ENCODE measurements around the gene ALPP. TPM values are rescaled to one million over a fixed set of nuclear protein-coding genes. Genes with fewer than 3 reads are reported as not detected.
"Not testable (repeated sequence)": the region's sequence is repeated elsewhere in the genome, so short reads cannot be mapped to it uniquely, and the experiment has no call there.

The ALPP gene
- polyA plus RNA-seq, 12 donors = 0.09 to 0.39 (median 0.13) TPM; not detected in 9

GRCh38 chr2:232363064-232363783 lies 15.3 kb upstream of the ALPP start:
- DNase-seq = not testable (repeated sequence)

GRCh38 chr2:232363784-232364615 lies 14.6 kb upstream of the ALPP start:
- no peak for DNase-seq

- not testable (repeated sequence) for DNase-seq
These were observed 13.6 kb upstream of the ALPP start for GRCh38 chr2:232364806-232365594.

GRCh38 chr2:232365621-232366321 lies 12.8 kb upstream of the ALPP start:
- DNase-seq = no peak

GRCh38 chr2:232366461-232366860 lies 12.1 kb upstream of the ALPP start:
- DNase-seq = not testable (repeated sequence)

GRCh38 chr2:232367016-232367415 lies 11.5 kb upstream of the ALPP start:
- no peak for DNase-seq

GRCh38 chr2:232367591-232368233 lies 10.8 kb upstream of the ALPP start:
- no peak for DNase-seq

- no peak for DNase-seq
These were observed 10.2 kb upstream of the ALPP start for GRCh38 chr2:232368311-232368731.

GRCh38 chr2:232369126-232369951 lies 9.2 kb upstream of the ALPP start:
- DNase-seq = no peak

GRCh38 chr2:232370007-232370406 lies 8.5 kb upstream of the ALPP start:
- DNase-seq = not testable (repeated sequence)

- no peak for DNase-seq
These were observed 6.0 kb upstream of the ALPP start for GRCh38 chr2:232372231-232373208.

- no peak for DNase-seq
These were observed 4.2 kb upstream of the ALPP start for GRCh38 chr2:232374356-232374755.

- DNase-seq = no peak
These were observed 3.4 kb upstream of the ALPP start for GRCh38 chr2:232375164-232375563.

GRCh38 chr2:232376260-232376659 lies 2.3 kb upstream of the ALPP start:
- no peak for DNase-seq

- no peak for DNase-seq
These were observed 1.8 kb upstream of the ALPP start for GRCh38 chr2:232376713-232377112.

GRCh38 chr2:232377319-232377718 lies 1.2 kb upstream of the ALPP start:
- no peak for DNase-seq

- DNase-seq = no peak
These were observed 463 bp upstream of the ALPP start for GRCh38 chr2:232377841-232378734.
